ENCODE data around the gene SMARCA2. TPM values are rescaled to one million over a fixed set of nuclear protein-coding genes. Genes with fewer than 3 reads are reported as not detected.

The SMARCA2 gene
- total RNA-seq (2014; rRNA removed; shearing (Covaris generic)), result 26.8 and 32.6 TPM in 2 replicates
- polyA plus RNA-seq (2015; cell fraction: cytosol; rRNA removed), result 19.8 and 25.7 TPM in 2 replicates
- polyA plus RNA-seq (2015; cell fraction: nucleus; rRNA removed), result 46.2 and 50.6 TPM in 2 replicates

GRCh38 chr9:2014696-2015580 is at the start of gene SMARCA2:
TSS of gene SMARCA2 (plus strand) at chr9:2015347. CDS start at chr9:2029023, 13,676 bp downstream.
- DNase-seq (ENCODE audit: low read depth), result peak; percentile 98

- no peak for DNase-seq (ENCODE audit: low read depth)
Observed at GRCh38 chr9:1966725-1967366, 48.3 kb upstream of the SMARCA2 start.

GRCh38 chr9:1969160-1969559 is 46.0 kb upstream of the SMARCA2 start:
- DNase-seq (ENCODE audit: low read depth), result no peak

- DNase-seq (ENCODE audit: low read depth), result no peak
Observed at GRCh38 chr9:1969898-1970297, 45.2 kb upstream of the SMARCA2 start.

GRCh38 chr9:1972672-1973071 is 42.5 kb upstream of the SMARCA2 start:
- no peak for DNase-seq (ENCODE audit: low read depth)

GRCh38 chr9:1977026-1977425 is 38.1 kb upstream of the SMARCA2 start:
- DNase-seq (ENCODE audit: low read depth), result no peak

- DNase-seq (ENCODE audit: low read depth), result peak; percentile 31
Observed at GRCh38 chr9:1978941-1979340, 36.2 kb upstream of the SMARCA2 start.

- no peak for DNase-seq (ENCODE audit: low read depth)
Observed at GRCh38 chr9:1979741-1980367, 35.3 kb upstream of the SMARCA2 start.

GRCh38 chr9:1980387-1980786 is 34.8 kb upstream of the SMARCA2 start:
- DNase-seq (ENCODE audit: low read depth), result no peak

GRCh38 chr9:1982074-1982473 is 33.1 kb upstream of the SMARCA2 start:
- no peak for DNase-seq (ENCODE audit: low read depth)

GRCh38 chr9:1986341-1986740 is 28.8 kb upstream of the SMARCA2 start:
- no peak for DNase-seq (ENCODE audit: low read depth)

GRCh38 chr9:1989500-1989899 is 25.6 kb upstream of the SMARCA2 start:
- DNase-seq (ENCODE audit: low read depth), result no peak

- no peak for DNase-seq (ENCODE audit: low read depth)
Observed at GRCh38 chr9:1994180-1994579, 21.0 kb upstream of the SMARCA2 start.

- no peak for DNase-seq (ENCODE audit: low read depth)
Observed at GRCh38 chr9:1995084-1995483, 20.1 kb upstream of the SMARCA2 start.

GRCh38 chr9:1996156-1996555 is 19.0 kb upstream of the SMARCA2 start:
- DNase-seq (ENCODE audit: low read depth), result no peak

- DNase-seq (ENCODE audit: low read depth), result no peak
Observed at GRCh38 chr9:1997646-1998045, 17.5 kb upstream of the SMARCA2 start.

GRCh38 chr9:1998111-1998510 is 17.0 kb upstream of the SMARCA2 start:
- DNase-seq (ENCODE audit: low read depth), result no peak

- DNase-seq (ENCODE audit: low read depth), result no peak
Observed at GRCh38 chr9:2000314-2000713, 14.8 kb upstream of the SMARCA2 start.

GRCh38 chr9:2008372-2008771 is 6.8 kb upstream of the SMARCA2 start:
- DNase-seq (ENCODE audit: low read depth), result no peak

- DNase-seq (ENCODE audit: low read depth), result no peak
Observed at GRCh38 chr9:2012347-2012746, 2.8 kb upstream of the SMARCA2 start.

GRCh38 chr9:2013743-2014475 is 1.2 kb upstream of the SMARCA2 start:
- DNase-seq (ENCODE audit: low read depth), result no peak
